ENCODE data around the gene TTC4. TPM values are rescaled to one million over a fixed set of nuclear protein-coding genes. Genes with fewer than 3 reads are reported as not detected.

The TTC4 gene, protein sequence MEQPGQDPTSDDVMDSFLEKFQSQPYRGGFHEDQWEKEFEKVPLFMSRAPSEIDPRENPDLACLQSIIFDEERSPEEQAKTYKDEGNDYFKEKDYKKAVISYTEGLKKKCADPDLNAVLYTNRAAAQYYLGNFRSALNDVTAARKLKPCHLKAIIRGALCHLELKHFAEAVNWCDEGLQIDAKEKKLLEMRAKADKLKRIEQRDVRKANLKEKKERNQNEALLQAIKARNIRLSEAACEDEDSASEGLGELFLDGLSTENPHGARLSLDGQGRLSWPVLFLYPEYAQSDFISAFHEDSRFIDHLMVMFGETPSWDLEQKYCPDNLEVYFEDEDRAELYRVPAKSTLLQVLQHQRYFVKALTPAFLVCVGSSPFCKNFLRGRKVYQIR
- 10 to 100 TPM; 11.3 to 14.5 (median 13.3) TPM for total RNA-seq
- 10.1 TPM for polyA plus RNA-seq
- long read RNA-seq, donor 1, transcript TTC4-201 (10 exons, 2,395 nt) = major isoform, 29 of 31 reads
- long read RNA-seq, donor 1, partial matches to known transcripts = 0 of 31 reads
- long read RNA-seq, donor 1, other reads (novel, unspliced or antisense) = 2 of 31 reads
- long read RNA-seq, donor 2, transcript TTC4-201 (10 exons, 2,395 nt) = major isoform, 16 of 20 reads
- long read RNA-seq, donor 2, partial matches to known transcripts = 0 of 20 reads
- long read RNA-seq, donor 2, other reads (novel, unspliced or antisense) = 4 of 20 reads
- long read RNA-seq, donor 3, transcript TTC4-201 (10 exons, 2,395 nt) = major isoform, 90 of 99 reads
- long read RNA-seq, donor 3, partial matches to known transcripts = 0 of 99 reads
- long read RNA-seq, donor 3, other reads (novel, unspliced or antisense) = 9 of 99 reads
- long read RNA-seq, donor 4, transcript TTC4-201 (10 exons, 2,395 nt) = major isoform, 21 of 22 reads
- long read RNA-seq, donor 4, partial matches to known transcripts = 0 of 22 reads
- long read RNA-seq, donor 4, other reads (novel, unspliced or antisense) = 0 of 22 reads

DNA sequence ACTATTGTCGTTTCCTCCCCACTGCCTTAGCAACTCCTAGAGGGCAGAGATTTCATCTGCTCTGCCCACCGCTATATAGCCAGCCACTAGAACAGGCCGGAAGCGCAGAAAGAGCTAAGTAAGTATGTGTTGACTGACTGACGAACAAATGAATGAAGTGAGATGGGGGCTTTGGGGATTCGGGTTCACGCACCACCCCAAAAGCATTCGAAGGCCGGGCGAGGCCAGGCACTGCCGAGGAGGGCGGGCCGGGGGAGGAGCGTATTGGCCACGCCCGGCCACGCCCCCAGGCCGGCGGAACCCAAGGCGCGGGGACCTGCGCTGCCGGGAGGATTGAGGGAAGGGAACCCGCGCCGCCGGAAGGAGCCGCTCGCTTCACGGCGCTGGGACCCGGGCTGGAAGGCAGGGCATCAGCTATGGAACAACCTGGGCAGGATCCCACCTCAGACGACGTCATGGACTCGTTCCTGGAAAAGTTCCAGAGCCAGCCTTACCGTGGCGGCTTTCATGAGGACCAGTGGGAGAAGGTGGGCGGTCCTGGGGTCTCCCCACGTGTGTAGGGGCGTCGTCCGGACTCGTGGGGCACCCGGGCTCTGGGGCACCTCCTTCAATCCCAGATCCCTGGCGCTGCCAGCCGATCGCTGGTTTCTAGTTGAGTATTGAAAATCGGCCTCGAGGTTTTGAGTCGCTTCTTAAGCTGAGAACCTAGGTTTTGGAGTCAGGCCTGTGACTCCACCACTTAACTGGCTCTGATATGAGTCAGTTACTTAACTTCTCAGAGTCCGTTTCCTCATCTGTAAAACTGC lies at the start of gene TTC4:
Gene TTC4 (plus strand): TSS at position 369 of the 806 bp plus-strand sequence. CDS start 48 bp downstream, at position 417.
- ATAC-seq (peak; percentile 99), DNase-seq (peak; percentile 84 to 93 (median 93))
- under 1% methylated on average over 51 of the region's 51 CpGs for WGBS
- intact Hi-C loops (cut with DNase I) = no loop called here
- no peaks in the 10 kb centered on the region for H3K27me3 ChIP-seq (ENCODE audit: control insufficient read depth, insufficient read depth)
- no peaks in the 10 kb centered on the region for H3K9me3 ChIP-seq (ENCODE audit: control insufficient read depth, low read length)
- peak within 1 kb of the TSS; percentile 56 for H3K27ac ChIP-seq (ENCODE audit: low read length)
- H3K4me3 ChIP-seq (ENCODE audit: low read length) = peak within 1 kb of the TSS; percentile 90
- no peaks in the 10 kb centered on the region for H3K4me1 ChIP-seq (ENCODE audit: control insufficient read depth, insufficient read depth, low read length)

DNA sequence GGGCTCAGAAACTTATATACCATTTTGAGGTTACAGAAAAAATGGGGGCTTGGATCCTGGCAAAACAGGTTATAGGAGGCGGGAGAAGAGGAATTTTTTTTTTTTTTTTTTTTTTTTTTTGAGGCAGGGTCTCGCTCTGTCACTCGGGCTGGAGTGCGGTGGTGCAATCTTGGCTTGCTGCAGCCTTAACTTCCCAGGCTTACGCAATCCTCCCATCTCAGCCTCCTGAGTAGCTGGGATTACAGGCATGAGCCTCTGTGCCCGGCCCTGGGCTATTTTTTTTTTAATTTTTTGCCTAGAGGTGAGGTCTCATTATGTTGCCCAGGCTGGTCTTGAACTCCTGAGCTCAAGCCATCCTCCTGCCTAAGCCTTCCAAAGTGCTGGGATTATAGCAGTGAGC lies 49.3 kb upstream of the TTC4 start:
- Histone ChIP-seq H3K9me3 (ENCODE audit: control insufficient read depth, low read length) (no peaks in the 10 kb centered on the region), H3K27me3 (ENCODE audit: control insufficient read depth, insufficient read depth) (no peaks in the 10 kb centered on the region), H3K27ac (ENCODE audit: low read length) (no peak overlapping the region), H3K4me1 (ENCODE audit: control insufficient read depth, insufficient read depth, low read length) (no peaks in the 10 kb centered on the region), H3K4me3 (ENCODE audit: low read length) (no peak overlapping the region)
- no peak for DNase-seq
- intact Hi-C loops (cut with DNase I) = no loop called here
- no peak for ATAC-seq
- WGBS = 88% methylated on average over 6 of the region's 6 CpGs

DNA sequence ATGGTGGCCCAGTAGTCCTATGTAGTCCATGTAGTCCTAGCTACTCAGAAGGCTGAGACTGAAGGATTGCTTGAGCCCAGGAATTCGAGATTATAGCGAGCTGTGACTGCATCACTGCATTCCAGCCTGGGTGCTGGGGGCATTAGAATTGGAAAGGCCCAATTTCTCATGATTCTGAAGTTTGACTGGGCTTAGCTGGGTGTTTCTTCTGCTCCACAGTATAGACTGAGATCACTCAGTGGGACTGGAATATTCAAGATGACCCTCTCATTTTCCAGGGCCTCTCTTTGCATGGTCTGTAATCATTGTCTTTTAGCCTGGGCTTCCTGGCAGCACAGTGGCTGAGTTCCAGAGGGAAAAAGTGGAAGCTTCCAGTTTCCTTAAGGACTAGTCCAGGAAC lies 47.9 kb upstream of the TTC4 start:
- 65% methylated on average over 2 of the region's 2 CpGs for WGBS

DNA sequence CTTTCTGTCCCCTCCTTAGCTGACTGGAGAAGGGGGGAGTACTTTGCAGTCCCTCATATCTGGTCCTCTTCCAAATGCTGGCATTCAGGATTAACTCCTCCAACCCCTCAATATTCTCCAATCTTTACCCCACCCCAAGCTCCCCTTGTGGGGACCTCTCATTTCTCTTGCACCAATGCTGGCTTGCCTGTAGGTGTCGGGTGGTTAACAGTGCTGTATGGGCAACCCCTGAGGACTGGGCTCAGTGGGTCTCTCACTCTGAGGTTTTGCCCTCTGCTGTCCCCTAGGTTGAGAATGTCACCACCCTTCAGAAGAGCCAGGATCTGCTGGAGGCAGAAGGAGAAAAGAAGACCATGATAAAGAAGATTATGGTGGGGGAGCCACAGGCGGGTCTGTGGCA lies 47.1 kb upstream of the TTC4 start:
- DNase-seq (no peak), ATAC-seq (no peak)
- no peak overlapping the region for H3K27ac ChIP-seq (ENCODE audit: low read length)
- H3K4me3 ChIP-seq (ENCODE audit: low read length) = no peak overlapping the region
- no peaks in the 10 kb centered on the region for H3K27me3 ChIP-seq (ENCODE audit: control insufficient read depth, insufficient read depth)
- no peaks in the 10 kb centered on the region for H3K9me3 ChIP-seq (ENCODE audit: control insufficient read depth, low read length)
- WGBS = 73% methylated on average over 2 of the region's 2 CpGs
- H3K4me1 ChIP-seq (ENCODE audit: control insufficient read depth, insufficient read depth, low read length) = no peaks in the 10 kb centered on the region
- intact Hi-C loops (cut with DNase I) = no loop called here

More for the DNA sequence above, 47.9 kb upstream of the TTC4 start:
- Histone ChIP-seq H3K27ac (ENCODE audit: low read length) (no peak overlapping the region), H3K9me3 (ENCODE audit: control insufficient read depth, low read length) (no peaks in the 10 kb centered on the region), H3K27me3 (ENCODE audit: control insufficient read depth, insufficient read depth) (no peaks in the 10 kb centered on the region), H3K4me3 (ENCODE audit: low read length) (no peak overlapping the region), H3K4me1 (ENCODE audit: control insufficient read depth, insufficient read depth, low read length) (no peaks in the 10 kb centered on the region)
- intact Hi-C loops (cut with DNase I) = no loop called here
- ATAC-seq = no peak
- DNase-seq = no peak

DNA sequence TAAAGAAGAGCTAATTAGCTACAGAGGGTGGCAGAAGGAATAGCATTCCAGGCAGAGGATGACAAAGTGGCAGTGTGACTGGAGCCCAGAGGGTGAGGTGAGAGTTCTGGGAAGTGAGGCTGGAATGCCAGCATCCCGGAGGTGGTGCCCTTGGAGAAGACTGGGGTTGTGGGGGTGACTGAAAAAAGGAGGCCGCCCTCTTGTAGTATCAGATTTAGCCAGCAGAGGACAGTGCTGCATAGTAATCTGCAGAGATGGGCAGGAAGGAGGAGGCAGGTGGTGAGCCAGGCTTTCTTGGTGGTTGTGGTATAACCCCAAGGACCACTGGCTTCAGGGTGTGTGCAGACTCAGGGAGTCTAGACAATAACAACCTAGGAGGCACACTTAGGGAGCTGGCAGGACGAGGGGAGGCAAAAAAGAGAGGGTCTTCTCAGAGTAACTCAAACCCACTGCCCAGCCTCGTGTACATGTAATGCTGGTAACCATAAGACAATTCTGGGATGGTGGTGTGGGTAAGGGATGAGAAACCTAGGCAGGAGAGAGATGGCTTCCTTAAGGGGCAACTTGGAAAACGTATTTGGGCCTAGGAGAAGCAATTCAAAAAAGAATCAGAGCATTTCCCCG lies 43.6 kb upstream of the TTC4 start:
- Histone ChIP-seq H3K4me3 (ENCODE audit: low read length) (no peak overlapping the region), H3K27me3 (ENCODE audit: control insufficient read depth, insufficient read depth) (no peaks in the 10 kb centered on the region), H3K9me3 (ENCODE audit: control insufficient read depth, low read length) (no peaks in the 10 kb centered on the region), H3K4me1 (ENCODE audit: control insufficient read depth, insufficient read depth, low read length) (no peaks in the 10 kb centered on the region), H3K27ac (ENCODE audit: low read length) (no peak overlapping the region)
- intact Hi-C loops (cut with DNase I) = no loop called here
- DNase-seq = no peak
- WGBS = 56% methylated on average over 6 of the region's 6 CpGs
- ATAC-seq = peak; percentile 19 to 26

DNA sequence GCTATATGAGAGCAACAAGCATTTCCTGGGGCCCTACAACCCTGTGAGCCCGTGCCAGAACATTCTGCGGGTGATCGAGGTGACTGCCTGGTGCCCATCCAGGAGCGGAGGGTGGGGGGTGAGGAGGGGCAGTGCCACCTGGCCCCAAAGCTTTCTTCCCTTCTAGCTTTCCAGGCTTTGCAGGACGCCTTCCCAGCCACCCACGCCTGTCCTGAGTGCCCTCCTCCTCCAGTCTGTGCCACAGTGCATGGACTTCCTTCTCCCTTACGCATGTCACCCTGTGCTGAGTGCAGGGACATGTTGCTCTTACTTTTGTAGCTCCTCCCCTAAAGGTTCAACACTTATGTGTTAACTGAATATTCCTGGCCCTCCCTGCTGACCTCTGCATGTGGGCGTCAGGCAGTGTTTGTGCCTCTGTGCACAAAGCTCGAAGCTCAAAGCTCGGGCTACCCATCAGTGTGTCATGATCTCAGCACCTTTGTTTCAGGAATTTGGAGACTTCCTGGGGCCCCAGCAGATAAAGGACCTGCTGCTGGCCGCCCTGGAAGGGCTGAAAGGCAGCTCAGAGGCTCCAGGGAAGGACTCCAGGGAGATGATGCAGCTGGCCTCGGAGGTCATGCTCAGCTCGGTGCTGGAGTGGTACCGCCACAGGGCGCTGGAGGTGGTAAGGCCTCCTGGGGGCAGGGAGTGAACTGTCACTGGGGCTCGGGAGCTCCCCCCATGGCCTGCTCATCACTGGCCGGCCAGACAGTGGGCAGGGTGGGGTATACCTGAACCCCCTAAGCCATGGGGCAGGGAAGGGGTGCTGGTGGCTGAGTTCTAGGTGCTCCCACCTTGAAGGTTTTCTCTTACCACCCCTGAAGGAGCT lies 36.7 kb upstream of the TTC4 start:
- Histone ChIP-seq H3K27me3 (ENCODE audit: control insufficient read depth, insufficient read depth) (no peaks in the 10 kb centered on the region), H3K27ac (ENCODE audit: low read length) (no peak overlapping the region), H3K4me3 (ENCODE audit: low read length) (no peak overlapping the region), H3K4me1 (ENCODE audit: control insufficient read depth, insufficient read depth, low read length) (no peaks in the 10 kb centered on the region), H3K9me3 (ENCODE audit: control insufficient read depth, low read length) (no peaks in the 10 kb centered on the region)
- no peak for DNase-seq
- peak in 1 of 2 donors; percentile 30 for ATAC-seq
- intact Hi-C loops (cut with DNase I) = no loop called here
- 66% methylated on average over 17 of the region's 17 CpGs for WGBS

DNA sequence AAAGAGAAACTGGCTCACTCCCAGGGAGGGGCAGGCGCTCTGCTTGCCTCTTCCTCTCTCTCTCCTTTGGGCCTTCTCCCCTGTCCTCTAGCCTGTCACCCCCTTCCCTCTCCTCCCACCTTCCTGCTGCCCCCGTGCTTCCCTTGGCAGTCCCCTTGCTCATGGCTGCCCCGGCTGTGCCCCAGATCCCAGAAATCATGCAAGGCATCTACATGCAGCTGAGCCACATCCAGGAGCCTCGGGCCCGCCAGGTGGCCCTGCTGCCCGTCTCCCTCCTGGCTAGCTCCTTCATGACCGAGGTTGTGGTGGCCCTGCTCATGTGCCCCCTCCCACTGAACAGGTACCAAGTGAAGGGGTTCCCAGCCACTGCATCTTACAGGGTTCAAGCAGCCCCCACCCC lies 36.0 kb upstream of the TTC4 start:
- WGBS = 86% methylated on average over 7 of the region's 7 CpGs
- DNase-seq (no peak), ATAC-seq (no peak)
- no peak overlapping the region for H3K4me3 ChIP-seq (ENCODE audit: low read length)
- no peaks in the 10 kb centered on the region for H3K27me3 ChIP-seq (ENCODE audit: control insufficient read depth, insufficient read depth)
- H3K27ac ChIP-seq (ENCODE audit: low read length) = no peak overlapping the region
- no peaks in the 10 kb centered on the region for H3K4me1 ChIP-seq (ENCODE audit: control insufficient read depth, insufficient read depth, low read length)
- intact Hi-C loops (cut with DNase I) = no loop called here
- no peaks in the 10 kb centered on the region for H3K9me3 ChIP-seq (ENCODE audit: control insufficient read depth, low read length)

DNA sequence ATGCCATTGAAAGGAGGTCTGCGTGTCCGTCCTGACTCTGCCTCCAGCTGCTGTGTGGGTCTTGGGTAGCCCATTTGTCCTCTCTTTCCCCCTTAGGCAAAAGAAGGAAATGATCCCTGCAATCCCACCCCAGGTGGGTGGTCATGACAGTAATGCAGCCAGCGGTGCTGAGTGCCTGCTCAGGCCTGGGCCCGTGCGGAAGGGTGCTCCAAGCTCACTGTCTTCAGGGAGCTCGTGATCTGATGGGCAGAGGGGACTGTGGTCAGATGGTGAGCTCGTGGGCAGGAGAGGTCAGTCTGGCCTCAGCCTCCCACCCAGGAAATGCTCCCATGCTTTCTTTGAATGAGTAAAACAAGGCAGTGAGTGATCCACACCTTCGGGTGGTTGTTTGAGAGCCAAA lies 35.3 kb upstream of the TTC4 start:
- Histone ChIP-seq H3K9me3 (ENCODE audit: control insufficient read depth, low read length) (no peaks in the 10 kb centered on the region), H3K4me1 (ENCODE audit: control insufficient read depth, insufficient read depth, low read length) (no peaks in the 10 kb centered on the region), H3K27ac (ENCODE audit: low read length) (no peak overlapping the region), H3K4me3 (ENCODE audit: low read length) (no peak overlapping the region), H3K27me3 (ENCODE audit: control insufficient read depth, insufficient read depth) (no peaks in the 10 kb centered on the region)
- WGBS = 78% methylated on average over 8 of the region's 8 CpGs
- DNase-seq = no peak
- intact Hi-C loops (cut with DNase I) = no loop called here
- ATAC-seq = no peak

DNA sequence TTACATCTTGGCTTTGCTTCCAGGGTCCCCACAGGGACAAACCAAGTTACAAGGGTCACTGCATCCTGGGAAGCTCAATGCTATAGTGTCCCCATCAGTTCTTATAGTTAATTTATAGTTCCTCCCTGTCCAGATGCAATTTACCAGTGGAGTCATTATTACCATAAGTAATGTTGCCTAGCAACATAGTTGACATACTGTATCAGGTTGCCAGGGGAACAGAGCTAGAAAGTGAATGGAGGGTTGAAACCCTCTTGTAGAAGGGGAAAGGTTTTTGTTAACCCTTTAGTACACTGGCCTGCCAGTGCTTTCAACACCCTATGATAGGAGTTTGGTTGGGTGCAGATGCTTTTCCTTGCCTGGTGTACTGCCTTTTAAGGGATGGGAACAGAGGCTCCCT lies 34.3 kb upstream of the TTC4 start:
- Histone ChIP-seq H3K9me3 (ENCODE audit: control insufficient read depth, low read length) (no peaks in the 10 kb centered on the region), H3K27ac (ENCODE audit: low read length) (no peak overlapping the region), H3K4me1 (ENCODE audit: control insufficient read depth, insufficient read depth, low read length) (no peaks in the 10 kb centered on the region), H3K27me3 (ENCODE audit: control insufficient read depth, insufficient read depth) (no peaks in the 10 kb centered on the region), H3K4me3 (ENCODE audit: low read length) (no peak overlapping the region)
- intact Hi-C loops (cut with DNase I) = no loop called here
- ATAC-seq (no peak), DNase-seq (no peak)

DNA sequence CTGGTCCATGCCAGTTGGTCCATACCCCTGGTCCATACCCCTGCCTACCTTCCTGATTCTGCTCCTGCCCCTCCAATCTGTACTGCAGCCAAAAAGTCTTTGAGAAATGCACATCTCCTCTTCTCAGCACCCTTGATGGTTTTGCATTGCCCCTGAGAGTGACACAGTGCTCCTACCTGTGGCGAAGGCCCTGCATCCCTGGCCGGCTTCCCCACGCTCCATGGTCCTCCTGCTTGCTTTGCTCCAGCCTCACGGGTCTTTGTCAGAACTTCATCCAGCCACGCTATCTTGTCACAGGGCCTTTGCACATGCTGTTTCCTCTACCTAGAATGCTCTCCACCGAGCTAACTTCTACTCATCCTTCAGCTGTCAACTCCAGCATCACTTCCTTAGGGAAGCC lies 32.2 kb upstream of the TTC4 start:
- no peaks in the 10 kb centered on the region for H3K27me3 ChIP-seq (ENCODE audit: control insufficient read depth, insufficient read depth)

More for the DNA sequence above, 32.2 kb upstream of the TTC4 start:
- intact Hi-C loops (cut with DNase I) = no loop called here
- H3K9me3 ChIP-seq (ENCODE audit: control insufficient read depth, low read length) = no peaks in the 10 kb centered on the region
- DNase-seq (no peak), ATAC-seq (no peak)
- H3K27ac ChIP-seq (ENCODE audit: low read length) = no peak overlapping the region
- WGBS = 81% methylated on average over 6 of the region's 6 CpGs
- no peaks in the 10 kb centered on the region for H3K4me1 ChIP-seq (ENCODE audit: control insufficient read depth, insufficient read depth, low read length)
- no peak overlapping the region for H3K4me3 ChIP-seq (ENCODE audit: low read length)

All from right cardiac atrium (tissue), 5 donors.